Neural cell (in vitro differentiated cells): ENCODE results near the gene PSMB11. TPM values are rescaled to one million over a fixed set of nuclear protein-coding genes. Genes with fewer than 3 reads are reported as not detected.
A peak's percentile ranks its signal among the peaks of the same experiment; 100 is the strongest.

Source experiments
- H2AFZ ChIP-seq: fragments of 200-600, 300-800 bp; sonication (generic), shearing (Covaris generic); 2 replicates; pipeline ENCODE4 v1.6.0; 2014; ENCODE audit warnings: low read depth, mild to moderate bottlenecking, antibody characterized with exemption, low read length, moderate library complexity
- H3F3A ChIP-seq: fragments of 200-600 bp; shearing (Covaris generic); 2 replicates; pipeline ENCODE4 v1.6.1; 2016; ENCODE audit warnings: mild to moderate bottlenecking, moderate library complexity, mixed read lengths, antibody characterized with exemption, low read length; ENCODE audit not compliant: insufficient read depth, poor library complexity, severe bottlenecking
- H3K27ac ChIP-seq: fragments of 200-600, 300-800 bp; sonication (generic), shearing (Covaris generic); 2 replicates; pipeline ENCODE4 v1.5.1; 2014; ENCODE audit warnings: mild to moderate bottlenecking, low read length, moderate library complexity
- H3K27me3 ChIP-seq: fragments of 300-800, 200-600 bp; sonication (generic), shearing (Covaris generic); 2 replicates; pipeline ENCODE4 v1.6.0; 2014; ENCODE audit warnings: mild to moderate bottlenecking, low read depth, low read length, moderate library complexity; ENCODE audit not compliant: insufficient read depth
- H3K36me3 ChIP-seq: fragments of 300-800, 200-600 bp; sonication (generic), shearing (Covaris generic); 2 replicates; pipeline ENCODE4 v1.5.1; 2014; ENCODE audit warnings: mild to moderate bottlenecking, antibody characterized with exemption, low read length, moderate library complexity; ENCODE audit not compliant: insufficient read depth
- H3K4me2 ChIP-seq: fragments of 300-800, 200-600 bp; sonication (generic), shearing (Covaris generic); 2 replicates; pipeline ENCODE4 v1.6.0; 2014; ENCODE audit warnings: mild to moderate bottlenecking, low read length
- H3K4me3 ChIP-seq: fragments of 300-800, 200-600 bp; sonication (generic), shearing (Covaris generic); 2 replicates; pipeline ENCODE4 v1.5.1; 2014; ENCODE audit warnings: mild to moderate bottlenecking, low read length, moderate library complexity
- H3K79me2 ChIP-seq: fragments of 200-600 bp; shearing (Covaris generic); replicated peaks from 2 replicates; pipeline ENCODE4 v1.6.0; 2014; ENCODE audit warnings: mild to moderate bottlenecking, low read length, moderate library complexity; ENCODE audit not compliant: insufficient read depth
- H3K9ac ChIP-seq: fragments of 300-800, 200-600 bp; sonication (generic), shearing (Covaris generic); 2 replicates; pipeline ENCODE4 v1.6.1; 2016; ENCODE audit warnings: mild to moderate bottlenecking, low read length, mixed read lengths
- H3K9me2 ChIP-seq: fragments of 200-600 bp; shearing (Covaris generic); 2 replicates; pipeline ENCODE4 v1.6.1; 2016; ENCODE audit warnings: mild to moderate bottlenecking, low read length, mixed read lengths; ENCODE audit not compliant: insufficient read depth
- H3K9me3 ChIP-seq: fragments of 200-600, 300-800 bp; sonication (generic), shearing (Covaris generic); 2 replicates; pipeline ENCODE4 v1.6.1; 2016; ENCODE audit warnings: mild to moderate bottlenecking, mixed run types, low read length, moderate library complexity, mixed read lengths
- H4K20me1 ChIP-seq: fragments of 200-600 bp; shearing (Covaris generic); 2 replicates; pipeline ENCODE4 v1.6.1; 2016; ENCODE audit warnings: mild to moderate bottlenecking, mixed run types; ENCODE audit not compliant: insufficient read depth
- EP300 ChIP-seq: fragments of 450-650 bp; conservative IDR thresholded peaks from 2 replicates; pipeline ENCODE4 v1.6.1; 2014; ENCODE audit warnings: antibody characterized with exemption, mild to moderate bottlenecking, moderate library complexity; ENCODE audit not compliant: poor library complexity, severe bottlenecking
- EZH2 ChIP-seq: fragments of 200-600, 300-800 bp; shearing (Covaris generic), sonication (generic); IDR thresholded peaks from 2 replicates; pipeline ENCODE4 v1.6.1; 2014; ENCODE audit warnings: antibody characterized with exemption, low read length, borderline replicate concordance, mild to moderate bottlenecking; ENCODE audit not compliant: insufficient read depth, poor library complexity, severe bottlenecking
- MXI1 ChIP-seq: fragments of 450-650 bp; conservative IDR thresholded peaks from 2 replicates; pipeline ENCODE4 v1.6.1; 2014; ENCODE audit warnings: antibody characterized with exemption, mild to moderate bottlenecking; ENCODE audit not compliant: poor library complexity, severe bottlenecking
- POLR2AphosphoS5 ChIP-seq: IDR thresholded peaks from 2 replicates; pipeline ENCODE4 v1.6.1; 2012
- RAD21 ChIP-seq: fragments of 450-650 bp; conservative IDR thresholded peaks from 2 replicates; pipeline ENCODE4 v1.6.1; 2014; ENCODE audit warnings: antibody characterized with exemption, mild to moderate bottlenecking, moderate library complexity
- SMC3 ChIP-seq: fragments of 450-650 bp; conservative IDR thresholded peaks from 2 replicates; pipeline ENCODE4 v1.6.1; 2014; ENCODE audit warnings: antibody characterized with exemption, mild to moderate bottlenecking, moderate library complexity; ENCODE audit not compliant: poor library complexity
- TAF1 ChIP-seq: IDR thresholded peaks from 2 replicates; pipeline ENCODE4 v1.6.1; 2012; ENCODE audit warnings: low read depth
- polyA plus RNA-seq: library from polyadenylated mRNA; depleted of rRNA; stranded (reverse); fragments of >200 nt; gene quantifications from 2 replicates; pipeline ENCODE4 v1.2.3, GENCODE V29; 2014
- TF ChIP-seq, protein P1 (sequence below): fragments of 450-650 bp; IDR thresholded peaks from 2 replicates; pipeline ENCODE4 v1.5.1; 2014; ENCODE audit warnings: antibody characterized with exemption, mild to moderate bottlenecking, moderate library complexity; ENCODE audit not compliant: poor library complexity, severe bottlenecking
- TF ChIP-seq, protein P2 (sequence below): IDR thresholded peaks from 2 replicates; pipeline ENCODE4 v1.6.1; 2012; ENCODE audit warnings: borderline replicate concordance

The PSMB11 gene
- polyA plus RNA-seq, 1 donor from 2014 or later, result not detected

DNA sequence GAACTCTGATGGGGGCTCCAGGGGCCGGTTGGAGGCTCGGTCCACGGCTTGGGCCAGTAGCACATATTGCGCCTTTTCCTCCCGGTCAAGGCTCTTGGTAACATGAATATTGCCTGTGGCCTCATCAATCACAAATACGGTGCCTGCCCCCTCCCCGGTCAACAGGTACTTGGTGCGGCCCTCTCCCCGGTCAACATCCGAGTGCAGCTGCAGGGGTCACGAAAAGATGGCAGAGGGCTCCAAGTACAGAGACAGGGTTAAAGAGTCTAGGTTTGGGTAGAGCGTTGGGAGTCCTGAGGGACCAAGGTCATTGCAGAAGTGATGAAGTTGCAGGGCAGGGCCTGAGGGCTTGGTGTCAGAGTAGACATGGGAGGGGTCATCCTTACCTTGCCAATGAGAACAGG is 13.1 kb downstream of the PSMB11 start:
- H3K4me2 ChIP-seq, result no peak overlapping the region
- peaks cover 6% of the 10 kb centered on the region for H3K79me2 ChIP-seq
- H3K27me3 ChIP-seq, result no peaks in the 10 kb centered on the region
- no peaks in the 10 kb centered on the region for H3K36me3 ChIP-seq
- TF ChIP-seq RAD21 (no peak), EZH2 (no peak), TAF1 (no peak), EP300 (no peak), SMC3 (no peak), POLR2AphosphoS5 (no peak), MXI1 (no peak)
- TF ChIP-seq, protein P1, sequence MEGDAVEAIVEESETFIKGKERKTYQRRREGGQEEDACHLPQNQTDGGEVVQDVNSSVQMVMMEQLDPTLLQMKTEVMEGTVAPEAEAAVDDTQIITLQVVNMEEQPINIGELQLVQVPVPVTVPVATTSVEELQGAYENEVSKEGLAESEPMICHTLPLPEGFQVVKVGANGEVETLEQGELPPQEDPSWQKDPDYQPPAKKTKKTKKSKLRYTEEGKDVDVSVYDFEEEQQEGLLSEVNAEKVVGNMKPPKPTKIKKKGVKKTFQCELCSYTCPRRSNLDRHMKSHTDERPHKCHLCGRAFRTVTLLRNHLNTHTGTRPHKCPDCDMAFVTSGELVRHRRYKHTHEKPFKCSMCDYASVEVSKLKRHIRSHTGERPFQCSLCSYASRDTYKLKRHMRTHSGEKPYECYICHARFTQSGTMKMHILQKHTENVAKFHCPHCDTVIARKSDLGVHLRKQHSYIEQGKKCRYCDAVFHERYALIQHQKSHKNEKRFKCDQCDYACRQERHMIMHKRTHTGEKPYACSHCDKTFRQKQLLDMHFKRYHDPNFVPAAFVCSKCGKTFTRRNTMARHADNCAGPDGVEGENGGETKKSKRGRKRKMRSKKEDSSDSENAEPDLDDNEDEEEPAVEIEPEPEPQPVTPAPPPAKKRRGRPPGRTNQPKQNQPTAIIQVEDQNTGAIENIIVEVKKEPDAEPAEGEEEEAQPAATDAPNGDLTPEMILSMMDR, result no peak
- TF ChIP-seq, protein P2, sequence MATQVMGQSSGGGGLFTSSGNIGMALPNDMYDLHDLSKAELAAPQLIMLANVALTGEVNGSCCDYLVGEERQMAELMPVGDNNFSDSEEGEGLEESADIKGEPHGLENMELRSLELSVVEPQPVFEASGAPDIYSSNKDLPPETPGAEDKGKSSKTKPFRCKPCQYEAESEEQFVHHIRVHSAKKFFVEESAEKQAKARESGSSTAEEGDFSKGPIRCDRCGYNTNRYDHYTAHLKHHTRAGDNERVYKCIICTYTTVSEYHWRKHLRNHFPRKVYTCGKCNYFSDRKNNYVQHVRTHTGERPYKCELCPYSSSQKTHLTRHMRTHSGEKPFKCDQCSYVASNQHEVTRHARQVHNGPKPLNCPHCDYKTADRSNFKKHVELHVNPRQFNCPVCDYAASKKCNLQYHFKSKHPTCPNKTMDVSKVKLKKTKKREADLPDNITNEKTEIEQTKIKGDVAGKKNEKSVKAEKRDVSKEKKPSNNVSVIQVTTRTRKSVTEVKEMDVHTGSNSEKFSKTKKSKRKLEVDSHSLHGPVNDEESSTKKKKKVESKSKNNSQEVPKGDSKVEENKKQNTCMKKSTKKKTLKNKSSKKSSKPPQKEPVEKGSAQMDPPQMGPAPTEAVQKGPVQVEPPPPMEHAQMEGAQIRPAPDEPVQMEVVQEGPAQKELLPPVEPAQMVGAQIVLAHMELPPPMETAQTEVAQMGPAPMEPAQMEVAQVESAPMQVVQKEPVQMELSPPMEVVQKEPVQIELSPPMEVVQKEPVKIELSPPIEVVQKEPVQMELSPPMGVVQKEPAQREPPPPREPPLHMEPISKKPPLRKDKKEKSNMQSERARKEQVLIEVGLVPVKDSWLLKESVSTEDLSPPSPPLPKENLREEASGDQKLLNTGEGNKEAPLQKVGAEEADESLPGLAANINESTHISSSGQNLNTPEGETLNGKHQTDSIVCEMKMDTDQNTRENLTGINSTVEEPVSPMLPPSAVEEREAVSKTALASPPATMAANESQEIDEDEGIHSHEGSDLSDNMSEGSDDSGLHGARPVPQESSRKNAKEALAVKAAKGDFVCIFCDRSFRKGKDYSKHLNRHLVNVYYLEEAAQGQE, result no peak
- no peak overlapping the region for H3K27ac ChIP-seq
- no peak overlapping the region for H3K4me3 ChIP-seq
- H4K20me1 ChIP-seq, result no peaks in the 10 kb centered on the region
- no peaks in the 10 kb centered on the region for H3F3A ChIP-seq
- no peak overlapping the region for H3K9ac ChIP-seq
- no peaks in the 10 kb centered on the region for H3K9me3 ChIP-seq
- no peak overlapping the region for H2AFZ ChIP-seq
- H3K9me2 ChIP-seq, result no peaks in the 10 kb centered on the region

DNA sequence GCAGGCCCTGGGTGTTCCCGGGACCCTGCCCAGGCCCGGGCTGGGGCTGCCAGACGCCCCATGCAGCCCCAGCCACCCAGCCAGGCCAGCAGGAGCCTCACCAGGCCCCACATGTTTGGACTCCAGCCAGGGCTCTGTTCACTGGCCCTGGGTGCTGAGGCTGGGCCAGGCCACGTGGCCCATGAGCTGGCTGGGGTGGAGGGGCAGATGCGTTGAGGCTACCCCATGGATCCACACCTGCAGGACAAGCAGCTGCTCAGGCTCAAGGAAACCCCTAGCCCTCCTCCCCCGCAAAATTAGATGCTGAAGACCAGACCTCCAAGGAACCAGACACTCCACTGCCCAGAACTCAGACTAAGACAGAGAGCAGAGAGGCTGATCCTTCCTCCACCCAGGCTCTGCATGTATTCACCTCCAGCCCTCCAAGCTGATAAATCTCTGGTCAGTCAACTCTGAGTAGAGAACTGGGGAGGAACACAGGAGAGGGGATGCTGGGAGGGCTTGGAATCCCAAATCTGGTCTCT is 13.7 kb downstream of the PSMB11 start:
- no peak overlapping the region for H3K27ac ChIP-seq

More for the DNA sequence above, 13.7 kb downstream of the PSMB11 start:
- H3K9me3 ChIP-seq, result no peaks in the 10 kb centered on the region
- H4K20me1 ChIP-seq, result no peaks in the 10 kb centered on the region
- no peaks in the 10 kb centered on the region for H3K27me3 ChIP-seq
- H3K79me2 ChIP-seq, result peaks cover 6% of the 10 kb centered on the region
- H3K9ac ChIP-seq, result peak overlapping the region; percentile 80
- H3K4me2 ChIP-seq, result peak overlapping the region; percentile 89
- H3K36me3 ChIP-seq, result no peaks in the 10 kb centered on the region
- peak overlapping the region; percentile 84 for H3K4me3 ChIP-seq
- no peaks in the 10 kb centered on the region for H3F3A ChIP-seq
- TF ChIP-seq EZH2, result no peak
- TF ChIP-seq, protein P2, result no peak
- TF ChIP-seq EP300, result no peak
- no peak for TF ChIP-seq POLR2AphosphoS5
- TF ChIP-seq, protein P1, result no peak
- TF ChIP-seq MXI1, result no peak
- no peak for TF ChIP-seq RAD21
- no peak for TF ChIP-seq TAF1
- no peak for TF ChIP-seq SMC3
- H3K9me2 ChIP-seq, result no peaks in the 10 kb centered on the region
- H2AFZ ChIP-seq, result no peak overlapping the region
